Adrenal gland (tissue), 5 donors: ENCODE measurements around the gene BCL2A1.

ENCODE experiments used
- POLR2A ChIP-seq, 2 donors: fragments of 450-650 bp; IDR thresholded peaks; one replicate each; pipeline ENCODE4 v1.6.1; 2017; ENCODE audit warnings: antibody characterized with exemption in 2 of 2, mild to moderate bottlenecking in 2 of 2, moderate library complexity in 1 of 2
- TF ChIP-seq, protein P1 (sequence below), 6 experiments: fragments of 450-650 bp in 4 of 6; fragments of 200-600 bp in 2 of 6; sonication (generic) in 1 of 6; IDR thresholded peaks; 1 replicate in 5 of 6; 2 replicates in 1 of 6; pipeline versions ENCODE4 v1.5.1 to v1.8.0; 2016 to 2021; ENCODE audit warnings: antibody characterized with exemption in 6 of 6, mild to moderate bottlenecking in 2 of 6, moderate library complexity in 1 of 6
- donor health status: DM: no; HTN: no; CAD: no.

GRCh38 chr15:79966634-79967297, 4.2 kb downstream of the BCL2A1 start:
- TF ChIP-seq POLR2A (IDR thresholded peaks at IDR 0.05): no peak
- TF ChIP-seq, protein P1, sequence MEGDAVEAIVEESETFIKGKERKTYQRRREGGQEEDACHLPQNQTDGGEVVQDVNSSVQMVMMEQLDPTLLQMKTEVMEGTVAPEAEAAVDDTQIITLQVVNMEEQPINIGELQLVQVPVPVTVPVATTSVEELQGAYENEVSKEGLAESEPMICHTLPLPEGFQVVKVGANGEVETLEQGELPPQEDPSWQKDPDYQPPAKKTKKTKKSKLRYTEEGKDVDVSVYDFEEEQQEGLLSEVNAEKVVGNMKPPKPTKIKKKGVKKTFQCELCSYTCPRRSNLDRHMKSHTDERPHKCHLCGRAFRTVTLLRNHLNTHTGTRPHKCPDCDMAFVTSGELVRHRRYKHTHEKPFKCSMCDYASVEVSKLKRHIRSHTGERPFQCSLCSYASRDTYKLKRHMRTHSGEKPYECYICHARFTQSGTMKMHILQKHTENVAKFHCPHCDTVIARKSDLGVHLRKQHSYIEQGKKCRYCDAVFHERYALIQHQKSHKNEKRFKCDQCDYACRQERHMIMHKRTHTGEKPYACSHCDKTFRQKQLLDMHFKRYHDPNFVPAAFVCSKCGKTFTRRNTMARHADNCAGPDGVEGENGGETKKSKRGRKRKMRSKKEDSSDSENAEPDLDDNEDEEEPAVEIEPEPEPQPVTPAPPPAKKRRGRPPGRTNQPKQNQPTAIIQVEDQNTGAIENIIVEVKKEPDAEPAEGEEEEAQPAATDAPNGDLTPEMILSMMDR (IDR thresholded peaks at IDR 0.05): no peak
